H1 (cell line): Measurements from ENCODE around the gene MAFG. TPM values are rescaled to one million over a fixed set of nuclear protein-coding genes. Genes with fewer than 3 reads are reported as not detected.

Experiments used
- MAX ChIP-seq: IDR thresholded peaks from 2 replicates; pipeline ENCODE4 v1.6.1; 2012; ENCODE audit warnings: inconsistent platforms
- NANOG ChIP-seq: IDR thresholded peaks from 2 replicates; pipeline ENCODE4 v1.6.1; 2011; ENCODE audit warnings: low read length, low read depth, mild to moderate bottlenecking, inconsistent platforms; ENCODE audit not compliant: insufficient read depth, poor library complexity, severe bottlenecking
- TAF7 ChIP-seq: optimal IDR thresholded peaks from 2 replicates; pipeline ENCODE3; 2011; ENCODE audit warnings: low read depth, mild to moderate bottlenecking, inconsistent platforms, low read length, moderate library complexity, borderline replicate concordance
- polyA plus RNA-seq, 7 experiments: library from polyadenylated mRNA; depleted of rRNA in 3 of 7; stranded (reverse) in 5 of 7; unstranded in 2 of 7; fragments of >200 nt in 5 of 7; fragments of 200-250 nt in 2 of 7; gene quantifications; 1 replicate in 5 of 7; 2 replicates in 1 of 7; 4 replicates in 1 of 7; pipeline versions ENCODE4 v1.2.1 to v1.2.3, GENCODE V29; 2011 to 2013; ENCODE audit warnings: missing spikeins in 2 of 7, mixed read lengths in 2 of 7
- total RNA-seq: library from RNA; stranded (reverse); fragmentation: NEBNext Ultra II Directional; extraction: Animal tissue kit (Norgen Biotek cat#: 25700); gene quantifications from 2 replicates; pipeline ENCODE4 v1.2.1, GENCODE V29; 2021
- TF ChIP-seq, protein P1 (sequence below): fragments of 300-600 bp; sonication (generic); IDR thresholded peaks from 2 replicates; pipeline ENCODE4 v1.7.1; 2012; ENCODE audit warnings: low read length, moderate library complexity, mild to moderate bottlenecking, inconsistent platforms; ENCODE audit not compliant: insufficient replicate concordance

The MAFG gene
- total and polyA plus RNA-seq, 2 of the 8 experiments (the other 6 are each of a cell fraction or from before 2014, with no cell fraction given): 25.5 to 26.9 TPM

- TF ChIP-seq, protein P1, sequence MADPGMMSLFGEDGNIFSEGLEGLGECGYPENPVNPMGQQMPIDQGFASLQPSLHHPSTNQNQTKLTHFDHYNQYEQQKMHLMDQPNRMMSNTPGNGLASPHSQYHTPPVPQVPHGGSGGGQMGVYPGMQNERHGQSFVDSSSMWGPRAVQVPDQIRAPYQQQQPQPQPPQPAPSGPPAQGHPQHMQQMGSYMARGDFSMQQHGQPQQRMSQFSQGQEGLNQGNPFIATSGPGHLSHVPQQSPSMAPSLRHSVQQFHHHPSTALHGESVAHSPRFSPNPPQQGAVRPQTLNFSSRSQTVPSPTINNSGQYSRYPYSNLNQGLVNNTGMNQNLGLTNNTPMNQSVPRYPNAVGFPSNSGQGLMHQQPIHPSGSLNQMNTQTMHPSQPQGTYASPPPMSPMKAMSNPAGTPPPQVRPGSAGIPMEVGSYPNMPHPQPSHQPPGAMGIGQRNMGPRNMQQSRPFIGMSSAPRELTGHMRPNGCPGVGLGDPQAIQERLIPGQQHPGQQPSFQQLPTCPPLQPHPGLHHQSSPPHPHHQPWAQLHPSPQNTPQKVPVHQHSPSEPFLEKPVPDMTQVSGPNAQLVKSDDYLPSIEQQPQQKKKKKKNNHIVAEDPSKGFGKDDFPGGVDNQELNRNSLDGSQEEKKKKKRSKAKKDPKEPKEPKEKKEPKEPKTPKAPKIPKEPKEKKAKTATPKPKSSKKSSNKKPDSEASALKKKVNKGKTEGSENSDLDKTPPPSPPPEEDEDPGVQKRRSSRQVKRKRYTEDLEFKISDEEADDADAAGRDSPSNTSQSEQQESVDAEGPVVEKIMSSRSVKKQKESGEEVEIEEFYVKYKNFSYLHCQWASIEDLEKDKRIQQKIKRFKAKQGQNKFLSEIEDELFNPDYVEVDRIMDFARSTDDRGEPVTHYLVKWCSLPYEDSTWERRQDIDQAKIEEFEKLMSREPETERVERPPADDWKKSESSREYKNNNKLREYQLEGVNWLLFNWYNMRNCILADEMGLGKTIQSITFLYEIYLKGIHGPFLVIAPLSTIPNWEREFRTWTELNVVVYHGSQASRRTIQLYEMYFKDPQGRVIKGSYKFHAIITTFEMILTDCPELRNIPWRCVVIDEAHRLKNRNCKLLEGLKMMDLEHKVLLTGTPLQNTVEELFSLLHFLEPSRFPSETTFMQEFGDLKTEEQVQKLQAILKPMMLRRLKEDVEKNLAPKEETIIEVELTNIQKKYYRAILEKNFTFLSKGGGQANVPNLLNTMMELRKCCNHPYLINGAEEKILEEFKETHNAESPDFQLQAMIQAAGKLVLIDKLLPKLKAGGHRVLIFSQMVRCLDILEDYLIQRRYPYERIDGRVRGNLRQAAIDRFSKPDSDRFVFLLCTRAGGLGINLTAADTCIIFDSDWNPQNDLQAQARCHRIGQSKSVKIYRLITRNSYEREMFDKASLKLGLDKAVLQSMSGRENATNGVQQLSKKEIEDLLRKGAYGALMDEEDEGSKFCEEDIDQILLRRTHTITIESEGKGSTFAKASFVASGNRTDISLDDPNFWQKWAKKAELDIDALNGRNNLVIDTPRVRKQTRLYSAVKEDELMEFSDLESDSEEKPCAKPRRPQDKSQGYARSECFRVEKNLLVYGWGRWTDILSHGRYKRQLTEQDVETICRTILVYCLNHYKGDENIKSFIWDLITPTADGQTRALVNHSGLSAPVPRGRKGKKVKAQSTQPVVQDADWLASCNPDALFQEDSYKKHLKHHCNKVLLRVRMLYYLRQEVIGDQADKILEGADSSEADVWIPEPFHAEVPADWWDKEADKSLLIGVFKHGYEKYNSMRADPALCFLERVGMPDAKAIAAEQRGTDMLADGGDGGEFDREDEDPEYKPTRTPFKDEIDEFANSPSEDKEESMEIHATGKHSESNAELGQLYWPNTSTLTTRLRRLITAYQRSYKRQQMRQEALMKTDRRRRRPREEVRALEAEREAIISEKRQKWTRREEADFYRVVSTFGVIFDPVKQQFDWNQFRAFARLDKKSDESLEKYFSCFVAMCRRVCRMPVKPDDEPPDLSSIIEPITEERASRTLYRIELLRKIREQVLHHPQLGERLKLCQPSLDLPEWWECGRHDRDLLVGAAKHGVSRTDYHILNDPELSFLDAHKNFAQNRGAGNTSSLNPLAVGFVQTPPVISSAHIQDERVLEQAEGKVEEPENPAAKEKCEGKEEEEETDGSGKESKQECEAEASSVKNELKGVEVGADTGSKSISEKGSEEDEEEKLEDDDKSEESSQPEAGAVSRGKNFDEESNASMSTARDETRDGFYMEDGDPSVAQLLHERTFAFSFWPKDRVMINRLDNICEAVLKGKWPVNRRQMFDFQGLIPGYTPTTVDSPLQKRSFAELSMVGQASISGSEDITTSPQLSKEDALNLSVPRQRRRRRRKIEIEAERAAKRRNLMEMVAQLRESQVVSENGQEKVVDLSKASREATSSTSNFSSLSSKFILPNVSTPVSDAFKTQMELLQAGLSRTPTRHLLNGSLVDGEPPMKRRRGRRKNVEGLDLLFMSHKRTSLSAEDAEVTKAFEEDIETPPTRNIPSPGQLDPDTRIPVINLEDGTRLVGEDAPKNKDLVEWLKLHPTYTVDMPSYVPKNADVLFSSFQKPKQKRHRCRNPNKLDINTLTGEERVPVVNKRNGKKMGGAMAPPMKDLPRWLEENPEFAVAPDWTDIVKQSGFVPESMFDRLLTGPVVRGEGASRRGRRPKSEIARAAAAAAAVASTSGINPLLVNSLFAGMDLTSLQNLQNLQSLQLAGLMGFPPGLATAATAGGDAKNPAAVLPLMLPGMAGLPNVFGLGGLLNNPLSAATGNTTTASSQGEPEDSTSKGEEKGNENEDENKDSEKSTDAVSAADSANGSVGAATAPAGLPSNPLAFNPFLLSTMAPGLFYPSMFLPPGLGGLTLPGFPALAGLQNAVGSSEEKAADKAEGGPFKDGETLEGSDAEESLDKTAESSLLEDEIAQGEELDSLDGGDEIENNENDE: no peak
- TF ChIP-seq MAX (no peak), NANOG (no peak), TAF7 (no peak)
Measured at GRCh38 chr17:81968850-81969812, 41.6 kb upstream of the MAFG start (continued).
